GM10847 (cell line): Measurements from ENCODE around the gene DUOX1.

Experiments
- POLR2A ChIP-seq: IDR thresholded peaks from 2 replicates; pipeline ENCODE4 v1.6.1; 2011; ENCODE audit not compliant: insufficient read length; ENCODE audit errors: extremely low read depth

The DUOX1 gene

DNA sequence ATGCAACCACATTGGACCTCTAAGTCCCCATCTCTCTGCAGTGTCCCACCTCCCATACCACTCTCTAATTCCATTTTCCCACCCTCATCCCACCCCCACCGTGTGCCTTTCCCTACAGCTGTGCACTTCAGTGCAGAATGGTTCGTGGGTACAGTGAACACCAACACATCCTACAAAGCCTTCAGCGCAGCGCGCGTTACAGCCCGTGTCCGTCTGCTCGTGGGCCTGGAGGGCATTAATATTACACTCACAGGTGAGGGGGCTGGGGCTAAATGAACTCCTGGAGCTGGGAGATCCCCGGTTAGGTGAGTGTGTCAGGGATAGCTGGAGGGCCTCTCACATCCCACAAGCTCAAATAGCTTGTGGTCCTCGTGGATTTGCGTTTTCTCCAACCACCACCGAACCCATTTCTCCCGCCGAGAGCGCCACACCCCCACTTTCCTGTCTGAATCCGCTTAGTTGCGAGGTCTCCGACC, 13.8 kb upstream of the DUOX1 start:
- TF ChIP-seq POLR2A: no peak

DNA sequence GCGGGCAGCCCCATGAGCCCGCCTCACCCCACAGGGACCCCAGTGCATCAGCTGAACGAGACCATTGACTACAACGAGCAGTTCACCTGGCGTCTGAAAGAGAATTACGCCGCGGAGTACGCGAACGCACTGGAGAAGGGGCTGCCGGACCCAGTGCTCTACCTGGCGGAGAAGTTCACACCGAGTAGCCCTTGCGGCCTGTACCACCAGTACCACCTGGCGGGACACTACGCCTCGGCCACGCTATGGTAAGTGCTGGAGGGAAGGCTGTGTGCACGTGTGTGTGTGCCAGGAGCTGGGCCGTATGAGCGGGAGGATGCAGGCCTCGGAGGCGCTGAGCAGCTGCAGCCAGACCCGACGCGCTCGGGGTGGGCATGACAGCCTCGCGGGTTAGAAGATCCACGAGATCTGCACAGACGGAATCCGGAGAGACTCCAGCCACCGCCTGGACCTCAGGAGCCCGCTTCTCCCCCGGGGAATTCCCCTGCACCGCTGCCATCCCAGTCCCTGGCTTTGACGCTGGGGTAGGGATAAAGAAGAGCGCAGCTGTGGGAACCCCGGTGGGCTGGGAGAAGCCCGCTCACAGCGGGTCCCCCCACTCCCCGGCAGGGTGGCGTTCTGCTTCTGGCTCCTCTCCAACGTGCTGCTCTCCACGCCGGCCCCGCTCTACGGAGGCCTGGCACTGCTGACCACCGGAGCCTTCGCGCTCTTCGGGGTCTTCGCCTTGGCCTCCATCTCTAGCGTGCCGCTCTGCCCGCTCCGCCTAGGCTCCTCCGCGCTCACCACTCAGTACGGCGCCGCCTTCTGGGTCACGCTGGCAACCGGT, 13.1 kb upstream of the DUOX1 start:
- no peak for TF ChIP-seq POLR2A

DNA sequence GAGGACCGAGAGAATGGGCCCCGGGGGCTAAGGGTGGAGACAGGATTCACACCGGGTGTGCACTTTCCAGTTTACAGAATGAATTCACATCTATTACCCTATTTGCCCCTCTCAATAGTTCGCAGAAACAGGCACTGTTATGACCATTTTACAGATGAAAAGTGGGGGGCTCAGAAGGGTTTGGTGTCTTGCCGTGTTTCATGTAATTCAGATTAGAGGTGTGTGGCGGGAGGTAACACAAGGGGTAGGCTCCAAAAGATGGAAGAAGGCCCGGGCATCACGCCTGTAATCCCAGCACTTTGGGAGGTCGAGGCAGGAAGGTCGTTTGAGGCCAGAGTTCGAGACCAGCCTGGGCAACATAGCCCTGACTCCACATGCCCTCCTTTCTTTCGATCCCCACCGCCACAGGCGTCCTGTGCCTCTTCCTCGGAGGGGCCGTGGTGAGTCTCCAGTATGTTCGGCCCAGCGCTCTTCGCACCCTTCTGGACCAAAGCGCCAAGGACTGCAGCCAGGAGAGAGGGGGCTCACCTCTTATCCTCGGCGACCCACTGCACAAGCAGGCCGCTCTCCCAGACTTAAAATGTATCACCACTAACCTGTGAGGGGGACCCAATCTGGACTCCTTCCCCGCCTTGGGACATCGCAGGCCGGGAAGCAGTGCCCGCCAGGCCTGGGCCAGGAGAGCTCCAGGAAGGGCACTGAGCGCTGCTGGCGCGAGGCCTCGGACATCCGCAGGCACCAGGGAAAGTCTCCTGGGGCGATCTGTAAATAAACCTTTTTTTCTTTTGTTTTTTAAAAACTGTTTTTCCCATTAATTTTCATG, 12.3 kb upstream of the DUOX1 start:
- TF ChIP-seq POLR2A: no peak

DNA sequence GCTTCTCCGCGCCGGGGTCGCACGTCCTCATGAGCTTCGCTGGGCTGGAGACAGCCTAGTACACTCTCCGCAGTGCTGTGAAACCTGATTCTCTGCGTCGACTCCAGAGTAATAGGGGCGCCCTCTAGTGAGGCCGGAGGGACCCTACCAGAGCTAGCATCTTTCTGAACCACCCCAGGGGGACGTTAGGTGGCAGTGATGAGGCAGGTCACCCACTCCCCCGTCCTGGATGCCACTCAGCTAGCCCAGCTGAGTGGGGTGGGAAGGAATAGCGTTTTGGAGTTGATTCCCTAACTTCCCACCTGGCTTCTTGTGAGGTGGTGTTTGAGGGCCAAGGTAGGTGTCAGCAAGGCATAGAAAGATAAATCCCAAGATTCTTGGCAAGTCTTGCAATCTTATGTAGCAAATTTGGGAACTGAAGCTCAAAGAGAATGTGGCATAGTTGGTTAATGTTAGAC, 11.6 kb upstream of the DUOX1 start:
- TF ChIP-seq POLR2A: no peak

DNA sequence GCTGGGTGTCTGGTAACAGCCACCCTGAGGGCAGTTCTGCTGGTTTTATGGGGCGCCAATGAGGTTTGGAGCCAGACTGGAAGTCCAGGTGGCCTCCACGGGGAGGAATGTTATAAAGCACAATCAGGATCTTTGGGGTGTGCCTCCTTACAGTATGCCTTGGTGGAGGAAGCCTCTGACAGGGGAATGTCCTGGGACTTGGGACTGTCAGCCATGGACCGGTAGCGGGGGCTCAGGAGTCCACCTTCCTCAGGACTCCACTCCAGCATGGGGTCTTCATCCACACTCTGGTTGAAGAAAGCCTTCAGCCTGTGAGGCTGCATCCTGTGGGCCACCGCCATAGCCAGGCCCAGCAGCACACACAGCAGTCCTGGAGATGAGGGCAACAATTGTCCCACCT, 10.8 kb upstream of the DUOX1 start:
- no peak for TF ChIP-seq POLR2A

DNA sequence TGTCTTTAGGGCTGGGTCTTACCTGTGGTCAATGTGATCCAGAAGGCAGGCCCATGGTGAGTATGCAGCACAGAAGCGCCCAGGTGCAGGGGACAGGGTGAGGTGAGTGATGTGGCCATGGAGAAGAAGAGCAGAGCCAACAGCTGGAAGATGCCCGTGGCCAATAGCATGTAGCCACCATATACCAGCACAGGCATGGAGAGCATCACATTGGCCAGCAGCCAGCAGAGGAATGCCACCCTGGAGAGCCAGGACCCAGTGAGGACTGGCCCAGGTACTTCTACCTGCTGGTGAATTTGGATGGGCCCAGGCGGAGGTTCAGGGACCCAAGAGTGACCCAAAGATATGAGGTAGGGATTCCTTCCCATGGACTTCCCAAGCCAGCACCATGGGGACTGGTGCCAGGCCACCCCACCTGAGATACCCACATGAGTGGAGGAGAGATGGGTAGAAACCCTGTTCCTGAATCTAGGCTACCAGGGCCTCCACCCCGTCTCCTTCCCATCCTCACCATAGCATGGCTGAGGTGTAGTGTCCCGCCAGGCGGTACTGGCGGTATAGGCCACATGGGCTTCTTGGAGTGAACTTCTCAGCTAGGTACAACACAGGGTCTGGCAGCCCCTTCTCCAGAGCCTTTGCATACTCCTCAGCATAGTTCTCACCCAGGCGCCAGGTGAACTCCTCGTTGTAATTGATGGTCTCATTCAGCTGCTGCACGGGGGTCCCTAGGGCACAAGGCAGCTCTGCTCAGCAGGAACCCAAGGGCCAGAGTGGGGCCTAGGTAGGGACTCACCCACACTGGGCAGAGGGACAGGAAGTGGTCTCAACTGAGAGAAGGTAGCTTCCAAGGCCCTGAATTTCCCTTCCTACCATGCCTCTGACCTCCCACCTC, 9.5 kb upstream of the DUOX1 start:
- TF ChIP-seq POLR2A: no peak

DNA sequence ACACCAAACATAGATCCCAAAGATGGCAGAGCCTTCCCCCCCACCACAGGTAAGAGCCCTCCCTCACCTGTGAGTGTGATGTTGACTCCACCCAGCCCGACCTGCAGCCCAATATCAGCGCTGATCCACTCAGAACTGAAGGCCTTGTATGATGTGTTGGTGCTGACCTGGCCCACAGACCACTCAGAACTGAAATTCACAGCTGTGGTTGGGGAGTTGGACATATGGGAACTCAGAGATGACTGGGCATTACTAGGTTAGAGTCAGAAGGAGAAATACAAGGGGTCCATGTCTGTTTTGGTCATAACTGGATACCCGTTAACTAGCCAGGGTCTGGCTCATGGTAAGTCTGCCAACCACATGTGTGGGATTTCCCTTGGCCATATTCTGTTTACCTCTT, 8.8 kb upstream of the DUOX1 start:
- no peak for TF ChIP-seq POLR2A

DNA sequence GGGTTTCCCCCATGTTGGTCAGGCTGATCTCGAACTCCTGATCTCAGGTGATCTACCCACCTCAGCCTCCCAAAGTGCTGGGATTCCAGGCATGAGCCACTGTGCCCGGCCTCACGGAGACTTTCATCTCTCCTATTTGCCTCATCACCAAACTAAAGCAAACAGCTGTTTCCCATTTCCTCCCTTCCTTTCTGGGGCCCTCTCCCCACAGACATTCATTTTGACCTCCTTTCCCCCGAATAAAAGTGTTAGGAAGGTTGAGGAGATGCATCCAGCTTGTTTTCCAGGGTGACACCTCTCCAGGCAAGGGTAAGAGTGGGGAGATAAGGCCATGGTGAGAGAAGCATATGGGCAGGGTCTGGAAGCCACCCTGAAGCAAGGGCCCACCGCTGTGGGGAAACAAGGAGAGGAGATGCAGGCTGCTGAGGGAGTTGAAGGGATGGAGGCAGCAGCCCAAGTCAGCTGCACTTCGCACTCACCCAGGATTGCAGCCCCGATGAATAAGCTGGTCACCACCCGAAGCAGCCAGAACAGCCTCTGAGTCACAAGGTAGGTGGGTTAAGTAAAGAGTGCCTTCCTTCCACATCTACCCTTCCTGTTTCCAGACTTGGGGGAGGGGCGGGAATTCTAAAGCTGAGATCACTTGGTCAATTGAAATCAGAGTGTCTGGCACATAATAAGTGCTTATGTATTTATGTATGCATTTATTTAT, 7.9 kb upstream of the DUOX1 start:
- no peak for TF ChIP-seq POLR2A

DNA sequence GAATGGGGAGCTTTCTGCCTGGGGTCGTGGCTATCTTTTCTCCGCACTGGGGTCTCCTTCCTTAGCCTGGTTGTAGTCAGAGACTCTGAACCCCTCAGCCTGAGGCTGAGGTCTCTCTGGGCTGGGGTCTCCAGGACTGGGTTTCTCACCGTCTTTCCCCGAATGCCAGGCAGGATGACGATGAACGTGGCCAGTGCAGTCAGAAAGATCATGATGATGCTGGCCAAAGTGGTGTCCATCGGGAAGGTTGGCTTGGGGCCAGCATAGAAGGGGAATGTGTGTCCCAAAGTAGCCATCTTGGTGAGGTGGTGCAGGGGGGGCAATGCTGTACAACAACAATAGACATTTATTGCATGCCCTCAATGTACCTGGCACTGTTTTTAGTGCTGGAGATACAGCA, 7.1 kb upstream of the DUOX1 start:
- TF ChIP-seq POLR2A: no peak

DNA sequence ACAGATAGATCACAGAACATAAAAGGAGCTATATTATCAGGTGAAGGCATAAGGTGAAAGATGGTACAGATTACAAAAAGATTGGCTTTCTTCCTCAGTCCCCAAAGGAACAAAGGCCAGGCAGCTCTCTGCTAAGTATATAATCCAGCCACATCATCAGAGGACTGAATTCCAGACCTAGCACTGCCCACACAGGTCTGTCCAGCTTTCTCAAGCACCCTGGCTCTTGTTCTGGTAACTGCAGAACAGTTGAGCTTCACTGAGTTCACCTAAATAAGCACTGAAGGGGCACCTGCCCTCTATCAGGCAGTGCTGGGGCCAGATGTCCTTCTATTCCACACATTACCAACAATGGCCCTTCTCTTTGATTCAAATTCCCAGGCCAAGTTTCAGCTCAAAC, 6.4 kb upstream of the DUOX1 start:
- no peak for TF ChIP-seq POLR2A

DNA sequence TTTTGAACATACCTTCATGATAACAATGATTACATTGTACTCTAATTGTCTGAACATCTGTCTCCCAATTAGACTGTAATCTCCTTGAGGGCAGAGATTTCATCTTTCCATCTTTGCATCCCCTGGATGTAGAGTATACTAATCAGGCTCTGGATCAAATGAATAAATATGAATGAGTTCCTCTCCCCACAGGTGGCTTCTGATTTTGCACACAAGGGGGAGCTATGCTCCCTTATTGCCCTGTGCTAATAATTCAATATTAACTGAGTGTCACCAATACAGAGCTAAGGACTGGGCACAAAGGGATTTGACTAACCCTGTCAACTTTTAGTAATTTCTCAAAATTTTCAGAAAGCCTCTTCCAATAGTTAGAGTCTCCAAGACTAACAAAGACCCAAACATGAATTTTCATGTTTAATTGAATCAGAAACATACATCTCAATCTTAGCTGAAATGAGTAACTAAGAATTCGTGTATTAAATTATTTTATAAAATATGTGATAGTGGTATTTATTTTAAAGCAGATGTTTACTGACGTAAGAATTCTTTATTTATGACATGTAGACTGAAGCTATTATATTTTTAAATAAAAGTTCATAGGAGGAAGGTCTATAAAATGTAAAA, 3.1 kb upstream of the DUOX1 start:
- TF ChIP-seq POLR2A: no peak

DNA sequence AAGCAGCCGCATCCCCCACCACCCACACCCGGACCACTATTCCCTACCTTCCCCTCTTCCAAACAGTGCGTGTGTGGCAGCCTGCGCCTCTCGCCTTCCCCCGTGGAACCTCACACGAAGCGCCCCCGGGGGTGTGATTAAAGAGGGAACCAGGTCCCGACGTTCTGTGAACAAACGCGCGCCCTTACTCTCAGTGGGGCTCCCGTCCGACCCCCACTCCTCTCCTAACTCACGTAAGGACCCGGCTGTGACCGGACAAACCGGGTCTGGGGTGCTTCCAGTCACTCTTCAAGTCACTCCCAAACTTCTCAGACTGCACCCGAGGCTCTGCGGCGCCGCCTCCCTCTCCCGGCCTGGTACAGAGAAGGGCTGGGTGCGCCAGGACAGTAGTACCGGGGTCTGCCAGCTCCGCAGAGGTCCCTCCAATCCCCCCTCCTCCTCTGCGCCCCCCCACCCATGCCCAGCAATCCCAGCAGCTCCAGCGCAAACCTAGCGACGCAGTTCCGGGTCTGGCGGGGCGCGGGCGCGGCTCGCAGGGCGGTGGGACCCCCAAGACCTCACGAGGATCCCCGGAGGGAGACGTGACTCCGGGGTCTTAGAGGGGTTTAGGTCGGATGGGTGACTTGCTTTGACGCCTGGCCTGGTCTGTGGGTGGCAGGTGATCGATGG, 689 bp upstream of the DUOX1 start:
- no peak for TF ChIP-seq POLR2A

DNA sequence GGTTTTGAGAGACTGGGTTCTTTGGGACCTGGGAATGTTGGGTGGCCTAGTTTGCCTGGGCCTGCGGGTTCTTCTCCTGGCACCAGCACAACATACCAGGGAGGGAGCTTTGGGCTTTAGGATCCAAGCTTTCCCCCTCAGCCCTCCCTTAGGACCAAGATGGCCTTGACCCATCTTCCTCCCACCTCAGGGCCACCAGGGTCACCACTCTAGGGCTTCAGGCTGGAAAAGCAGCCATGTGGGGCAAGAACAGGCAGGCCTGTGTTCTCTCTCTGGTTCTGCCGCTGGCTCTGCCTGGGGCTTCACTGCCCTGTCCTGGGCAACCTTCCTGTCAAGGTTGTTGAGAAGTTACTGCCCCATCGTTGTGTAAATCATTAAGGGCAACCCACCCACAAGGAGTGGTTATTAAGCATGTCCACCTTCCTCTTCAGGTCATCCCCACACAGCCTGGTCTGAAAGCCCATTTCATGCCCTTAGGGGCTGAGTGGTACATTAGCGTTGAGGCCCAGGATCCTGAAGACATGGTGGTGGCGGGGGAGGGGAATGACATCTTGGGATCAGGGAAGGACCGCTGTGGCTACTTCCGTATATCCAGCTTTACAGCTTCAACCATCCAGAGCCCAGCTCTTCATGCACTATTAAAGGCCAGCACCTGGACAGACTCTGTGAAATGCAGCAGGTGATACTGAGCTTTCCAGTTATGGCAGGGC, 652 bp downstream of the DUOX1 start:
- no peak for TF ChIP-seq POLR2A
